Epithelial cell of proximal tubule (primary cell): ENCODE data around the gene ANKRD13D. TPM values are rescaled to one million over a fixed set of nuclear protein-coding genes. Genes with fewer than 3 reads are reported as not detected.
"Not testable (repeated sequence)": the region's sequence is repeated elsewhere in the genome, so short reads cannot be mapped to it uniquely, and the experiment has no call there.

Source experiments
- DNase-seq: peaks from one replicate; pipeline ENCODE4 v3.0.0-alpha.2; 2011; ENCODE audit warnings: low read depth
- H3K4me3 ChIP-seq: 2 replicates; pipeline ENCODE4 v1.5.1; 2011; ENCODE audit warnings: low read depth, mild to moderate bottlenecking, low read length
- total RNA-seq: library from RNA; depleted of rRNA; stranded (reverse); fragments of >200 nt; gene quantifications from 2 replicates; pipeline ENCODE4 v1.2.3, GENCODE V29; 2015
- TF ChIP-seq, protein P1 (sequence below): conservative IDR thresholded peaks from 2 replicates; pipeline ENCODE4 v1.5.1; 2012; ENCODE audit warnings: low read depth, mild to moderate bottlenecking, low read length

ANKRD13D gene
- total RNA-seq, 1 donor from 2014 or later, result 32.3 TPM

DNA sequence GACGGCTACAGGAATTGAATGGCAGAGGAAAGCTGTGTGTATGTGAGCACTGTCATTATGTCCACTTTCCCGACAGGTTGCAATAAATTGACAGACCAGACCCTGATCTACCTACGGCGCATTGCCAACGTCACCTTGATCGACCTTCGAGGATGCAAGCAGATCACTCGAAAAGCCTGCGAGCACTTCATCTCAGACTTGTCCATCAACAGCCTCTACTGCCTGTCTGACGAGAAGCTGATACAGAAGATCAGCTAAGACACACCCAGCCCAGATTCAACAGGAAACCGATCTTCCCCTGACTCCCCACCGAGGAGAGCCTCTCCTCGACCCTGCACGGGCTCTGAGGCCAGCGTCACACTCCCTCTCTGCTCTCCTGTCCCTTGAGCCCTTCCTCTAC is 34.3 kb upstream of the ANKRD13D start:
- no peak for DNase-seq

DNA sequence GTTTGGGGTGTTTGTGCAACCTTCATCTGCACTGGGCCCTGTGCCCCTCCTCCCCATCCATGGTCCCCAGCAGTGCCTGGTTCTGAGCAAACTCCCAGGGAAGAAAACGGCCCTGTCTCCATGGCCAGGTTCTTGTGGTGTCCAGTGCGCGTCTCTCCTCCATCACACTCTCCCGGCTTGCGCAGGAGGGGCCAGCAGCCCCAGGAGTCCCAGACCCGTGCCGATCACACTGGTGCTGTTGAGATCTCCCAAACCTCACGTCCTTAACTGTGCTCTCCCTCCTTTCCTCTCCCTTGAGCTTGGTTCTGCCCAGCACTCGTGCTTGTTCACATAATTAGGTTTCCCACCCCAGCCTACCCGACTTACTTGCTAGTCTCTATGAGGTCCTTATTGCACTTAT is 33.8 kb upstream of the ANKRD13D start:
- no peak overlapping the region for H3K4me3 ChIP-seq
- DNase-seq, result no peak
- TF ChIP-seq, protein P1, sequence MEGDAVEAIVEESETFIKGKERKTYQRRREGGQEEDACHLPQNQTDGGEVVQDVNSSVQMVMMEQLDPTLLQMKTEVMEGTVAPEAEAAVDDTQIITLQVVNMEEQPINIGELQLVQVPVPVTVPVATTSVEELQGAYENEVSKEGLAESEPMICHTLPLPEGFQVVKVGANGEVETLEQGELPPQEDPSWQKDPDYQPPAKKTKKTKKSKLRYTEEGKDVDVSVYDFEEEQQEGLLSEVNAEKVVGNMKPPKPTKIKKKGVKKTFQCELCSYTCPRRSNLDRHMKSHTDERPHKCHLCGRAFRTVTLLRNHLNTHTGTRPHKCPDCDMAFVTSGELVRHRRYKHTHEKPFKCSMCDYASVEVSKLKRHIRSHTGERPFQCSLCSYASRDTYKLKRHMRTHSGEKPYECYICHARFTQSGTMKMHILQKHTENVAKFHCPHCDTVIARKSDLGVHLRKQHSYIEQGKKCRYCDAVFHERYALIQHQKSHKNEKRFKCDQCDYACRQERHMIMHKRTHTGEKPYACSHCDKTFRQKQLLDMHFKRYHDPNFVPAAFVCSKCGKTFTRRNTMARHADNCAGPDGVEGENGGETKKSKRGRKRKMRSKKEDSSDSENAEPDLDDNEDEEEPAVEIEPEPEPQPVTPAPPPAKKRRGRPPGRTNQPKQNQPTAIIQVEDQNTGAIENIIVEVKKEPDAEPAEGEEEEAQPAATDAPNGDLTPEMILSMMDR, result no peak

More for the DNA sequence above, 34.3 kb upstream of the ANKRD13D start:
- no peak overlapping the region for H3K4me3 ChIP-seq
- TF ChIP-seq, protein P1, result no peak

DNA sequence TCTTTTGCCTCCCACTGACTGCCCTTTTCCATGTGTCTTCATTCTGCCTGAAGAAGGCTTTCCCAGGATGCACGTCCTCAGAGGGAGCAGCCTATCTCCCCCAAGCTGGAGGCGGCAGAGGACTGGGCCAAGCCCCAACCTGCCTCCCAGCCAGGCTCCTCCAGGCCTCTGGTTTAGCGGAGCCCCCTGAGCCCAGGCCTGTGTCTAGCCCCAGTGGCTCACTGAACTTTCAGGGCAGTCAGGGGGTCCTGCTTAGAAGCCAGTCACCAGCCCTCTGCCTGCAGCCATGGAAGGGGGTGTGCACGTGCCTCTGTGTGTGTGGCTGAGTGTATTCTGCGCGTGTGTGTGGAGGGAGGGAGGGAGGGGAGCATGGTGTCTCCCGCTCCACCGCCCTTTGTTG is 33.2 kb upstream of the ANKRD13D start:
- no peak overlapping the region for H3K4me3 ChIP-seq
- TF ChIP-seq, protein P1, result no peak
- DNase-seq, result no peak

DNA sequence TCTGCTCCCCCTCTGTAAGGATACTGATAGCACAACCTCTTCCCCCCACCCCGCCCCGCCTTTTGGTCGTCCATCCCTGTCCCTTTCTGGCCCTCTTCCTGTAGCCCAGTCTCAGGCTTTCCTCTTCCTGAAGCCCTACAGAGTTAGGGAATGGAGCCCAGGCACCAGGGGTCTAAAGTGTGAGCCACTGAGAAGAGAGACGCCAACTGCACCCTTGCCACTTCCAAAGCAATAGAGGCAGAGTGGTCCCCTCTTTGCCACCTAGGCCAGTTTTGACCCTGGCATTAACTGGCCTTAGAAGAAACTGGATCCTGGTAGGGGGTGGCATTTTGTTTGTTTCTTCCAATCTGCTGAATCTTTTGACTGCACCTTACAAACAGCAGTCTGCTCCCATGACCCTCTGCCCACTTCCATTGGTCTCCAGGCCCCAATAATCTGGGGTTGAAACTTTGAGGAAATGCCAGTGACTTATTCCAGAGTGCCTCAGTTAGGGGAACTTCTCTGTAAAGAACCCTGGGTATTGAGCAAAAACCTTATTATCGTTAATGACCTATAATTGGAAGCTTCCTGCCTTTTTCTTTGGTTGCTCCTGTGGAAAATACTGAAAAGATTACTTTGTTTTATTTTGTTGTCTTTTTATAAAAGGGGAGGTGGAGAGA is 32.5 kb upstream of the ANKRD13D start:
- H3K4me3 ChIP-seq, result no peak overlapping the region
- TF ChIP-seq, protein P1, result no peak
- DNase-seq, result no peak

DNA sequence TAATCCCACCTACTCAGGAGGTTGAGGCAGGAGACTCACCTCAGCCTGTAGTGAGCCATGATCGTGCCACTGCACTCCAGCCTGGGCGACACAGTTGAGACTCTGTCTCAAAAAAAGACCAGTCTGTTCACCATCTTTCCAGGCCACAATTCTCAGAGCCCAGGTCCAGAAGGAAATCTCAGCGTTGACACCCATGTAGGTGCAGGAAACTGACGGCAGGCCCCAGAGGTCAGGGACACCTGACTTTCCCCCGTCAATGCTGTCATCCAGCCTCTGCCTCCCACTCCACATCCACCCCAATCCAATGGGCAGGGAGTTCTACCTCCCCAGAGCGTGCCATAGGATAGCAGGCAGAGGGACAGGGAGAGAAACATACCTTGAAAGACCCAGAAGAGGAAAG is 28.7 kb upstream of the ANKRD13D start:
- no peak for DNase-seq
- H3K4me3 ChIP-seq, result no peak overlapping the region
- TF ChIP-seq, protein P1, result no peak

DNA sequence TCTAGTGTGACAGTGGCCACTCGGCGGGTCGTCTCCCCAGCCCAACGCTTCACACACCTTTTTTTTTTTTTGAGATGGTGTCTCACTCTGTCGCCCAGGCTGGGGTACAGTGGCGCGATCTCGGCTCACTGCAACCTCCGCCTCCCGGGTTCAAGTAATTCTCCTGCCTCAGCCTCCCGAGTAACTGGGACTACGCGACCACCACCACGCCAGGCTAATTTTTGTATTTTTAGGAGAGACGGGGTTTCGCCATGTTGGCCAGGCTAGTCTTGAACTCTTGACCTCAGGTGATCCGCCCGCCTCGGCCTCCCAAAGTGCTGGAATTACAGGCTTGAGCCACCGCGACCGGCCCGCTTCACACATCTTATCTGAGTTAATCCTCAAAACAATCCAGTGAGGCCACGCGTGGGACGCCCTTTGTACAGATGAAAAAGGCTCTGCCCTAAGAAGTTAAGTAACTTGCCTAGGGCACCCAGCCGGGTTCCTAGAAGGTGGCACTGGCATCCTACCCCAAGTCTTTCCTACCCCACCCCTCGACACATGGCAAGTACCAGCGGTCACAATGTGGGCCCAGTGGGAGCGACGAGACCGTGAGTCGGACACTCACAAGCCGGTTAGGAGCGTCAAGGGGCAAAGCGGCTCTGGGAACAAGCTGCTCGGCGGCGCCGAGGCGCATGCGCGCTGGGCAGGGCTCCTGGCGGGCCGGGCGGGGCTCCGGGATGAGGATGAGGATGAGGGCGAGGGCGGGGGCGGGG is 28.0 kb upstream of the ANKRD13D start:
- H3K4me3 ChIP-seq, result peak overlapping the region; percentile 38
- not testable (repeated sequence) for DNase-seq

DNA sequence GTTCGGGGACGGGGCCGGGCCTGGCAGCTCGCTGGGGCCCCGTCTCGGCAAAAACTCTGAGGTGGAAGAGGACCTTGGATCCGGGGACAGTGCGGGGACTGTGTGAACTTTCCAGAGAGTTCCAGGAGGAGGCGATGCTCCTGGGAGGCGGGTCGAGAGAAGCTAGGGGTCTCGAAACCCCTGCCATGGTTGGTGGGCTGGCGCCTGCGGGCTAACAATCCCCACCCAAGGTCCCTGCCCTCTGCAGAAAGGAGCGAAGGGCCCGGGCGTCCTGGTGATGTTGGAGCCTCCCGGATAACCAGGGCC is 27.5 kb upstream of the ANKRD13D start:
- DNase-seq, result no peak
- TF ChIP-seq, protein P1, result peak; percentile 27
- H3K4me3 ChIP-seq, result no peak overlapping the region
